GM21786 (cell line): ENCODE data around the gene CAP1.
A peak's percentile ranks its signal among the peaks of the same experiment; 100 is the strongest.
"Not testable (repeated sequence)": the region's sequence is repeated elsewhere in the genome, so short reads cannot be mapped to it uniquely, and the experiment has no call there.

Experiments used
- ATAC-seq: cut with Tn5 transposase; IDR thresholded peaks from one replicate; pipeline ENCODE4 v1.9.1; 2021; ENCODE audit not compliant: unreplicated experiment

The CAP1 gene

DNA sequence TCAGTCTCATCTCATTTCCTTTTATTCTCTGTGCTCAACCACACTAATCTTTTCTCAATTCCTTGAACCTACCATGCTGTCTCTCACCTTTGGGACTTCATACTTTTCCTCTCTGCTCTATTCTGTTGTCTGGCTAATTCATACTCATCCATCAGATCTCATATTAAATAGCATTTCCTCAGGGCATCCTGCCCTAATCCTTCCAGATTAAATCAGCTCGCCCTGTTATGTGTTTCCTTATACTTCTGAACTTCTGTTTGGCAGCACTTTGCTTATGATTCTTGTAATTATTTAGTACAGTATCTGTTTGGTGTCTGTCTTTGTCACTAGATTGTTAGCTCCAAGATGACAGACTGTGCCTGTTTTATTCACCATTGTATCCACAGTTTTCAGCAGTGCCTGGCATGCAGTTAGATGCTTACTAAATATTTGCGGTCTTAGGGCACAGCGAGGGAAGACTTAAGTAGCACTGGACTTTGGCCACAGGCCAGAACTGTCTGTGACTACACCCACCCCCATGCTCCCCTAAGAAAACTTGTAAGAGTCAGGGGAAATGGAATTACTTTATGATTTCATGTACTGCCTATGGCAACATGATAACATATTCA, 9.9 kb upstream of the CAP1 start:
- ATAC-seq: no peak

DNA sequence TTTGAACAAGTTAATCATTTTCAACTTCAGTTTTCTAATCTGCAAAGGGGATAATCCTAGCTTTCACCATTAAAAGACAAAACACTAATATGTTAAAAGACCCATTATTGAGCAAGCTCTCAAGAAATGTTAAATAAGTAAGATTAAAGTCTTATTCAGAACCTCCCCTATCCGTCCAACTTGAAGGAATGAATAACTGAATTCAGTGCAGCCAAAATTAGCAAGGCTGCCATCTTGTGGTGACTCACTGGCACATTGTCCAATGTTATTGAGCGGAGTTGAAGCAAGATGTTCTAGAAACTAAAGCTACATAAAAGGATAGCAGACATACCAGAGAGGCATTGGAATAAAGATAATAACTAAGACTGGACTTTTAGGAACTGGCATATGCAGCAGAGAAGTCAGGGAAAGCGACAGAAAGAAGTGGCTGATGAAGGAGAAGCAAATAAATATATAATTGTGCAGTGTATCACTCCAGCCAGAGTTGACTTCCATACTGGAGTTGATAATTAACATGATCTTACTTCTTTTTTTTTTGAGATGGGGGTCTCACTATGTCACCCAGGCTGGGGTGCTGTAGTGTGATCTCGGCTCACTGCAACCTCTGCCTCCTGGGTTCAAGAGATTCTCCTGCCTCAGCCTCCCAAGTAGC, 8.2 kb upstream of the CAP1 start:
- ATAC-seq: no peak

DNA sequence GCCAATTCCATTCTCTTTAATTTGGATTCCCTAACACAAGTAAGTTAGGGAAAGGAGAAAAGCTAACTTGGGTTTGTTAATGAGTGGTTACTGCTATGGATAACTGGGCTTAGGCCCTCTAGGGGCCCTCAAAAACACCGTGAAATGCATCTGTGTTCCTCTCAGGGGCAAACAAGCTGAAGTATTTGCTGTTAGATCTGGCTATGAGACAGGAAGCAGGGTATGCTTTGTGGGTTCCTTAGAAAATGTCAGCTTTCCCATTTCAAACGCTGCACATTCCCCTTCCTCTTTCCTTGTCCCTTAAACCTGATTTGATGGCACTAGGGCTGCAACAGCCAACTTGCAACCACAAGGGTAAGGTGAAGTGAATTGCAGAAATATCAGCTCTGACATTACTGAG, 5.7 kb upstream of the CAP1 start:
- no peak for ATAC-seq

DNA sequence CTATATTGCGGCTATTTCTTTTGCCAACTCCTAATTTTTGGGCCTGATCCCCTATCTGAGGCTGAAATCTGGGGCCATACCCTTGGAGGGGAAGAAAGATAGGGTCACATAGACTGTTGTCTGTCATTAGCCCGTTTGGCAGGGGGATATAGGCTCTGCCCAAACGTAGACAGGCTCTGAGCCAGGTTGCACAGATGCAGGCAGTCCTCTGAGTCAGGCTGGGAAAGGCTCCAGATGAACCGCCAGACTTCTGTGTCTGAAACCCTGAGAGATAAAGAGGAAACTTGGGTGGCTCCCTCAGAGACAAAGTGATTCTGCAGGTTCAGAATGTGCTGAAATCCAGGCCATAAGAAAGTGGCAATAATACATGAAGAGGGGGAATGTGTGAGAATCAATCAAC, 4.0 kb upstream of the CAP1 start:
- ATAC-seq: no peak

DNA sequence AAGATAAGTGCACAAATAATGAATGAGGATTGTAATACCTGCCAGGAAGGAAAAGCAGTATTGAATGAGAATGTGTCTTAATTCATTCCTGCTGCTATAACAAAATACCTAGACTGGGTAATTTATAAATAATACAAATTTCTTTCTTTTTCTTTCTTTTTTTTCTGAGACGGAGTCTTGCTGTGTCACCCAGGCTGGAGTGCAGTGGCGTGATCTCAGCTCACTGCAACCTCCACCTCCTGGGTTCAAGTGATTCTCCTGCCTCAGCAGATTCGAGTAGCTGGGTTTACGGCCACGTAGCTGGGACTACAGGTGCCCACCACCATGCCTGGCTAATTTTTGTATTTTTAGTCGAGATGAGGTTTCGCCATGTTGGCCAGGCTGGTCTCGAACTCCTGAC, 3.3 kb upstream of the CAP1 start:
- ATAC-seq: not testable (repeated sequence)

DNA sequence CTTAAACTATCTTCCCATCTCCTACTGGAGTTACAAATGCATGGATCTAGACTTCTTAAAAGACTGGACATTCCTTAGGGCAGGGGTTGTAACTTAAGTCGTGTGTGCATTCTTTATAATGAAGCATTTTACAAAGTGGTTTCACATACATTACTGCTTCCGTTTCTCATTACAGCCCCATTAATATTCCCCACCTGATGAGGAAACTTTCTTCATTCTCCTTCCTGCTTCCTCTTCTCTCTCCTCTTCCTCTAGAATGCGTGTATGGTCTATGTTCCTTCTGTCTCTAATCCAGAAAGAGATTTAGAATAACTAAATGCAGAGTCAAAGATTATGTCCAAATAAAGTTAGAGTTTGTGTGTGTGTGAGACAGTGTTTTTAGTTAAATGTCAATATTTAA, 1.8 kb upstream of the CAP1 start:
- no peak for ATAC-seq

DNA sequence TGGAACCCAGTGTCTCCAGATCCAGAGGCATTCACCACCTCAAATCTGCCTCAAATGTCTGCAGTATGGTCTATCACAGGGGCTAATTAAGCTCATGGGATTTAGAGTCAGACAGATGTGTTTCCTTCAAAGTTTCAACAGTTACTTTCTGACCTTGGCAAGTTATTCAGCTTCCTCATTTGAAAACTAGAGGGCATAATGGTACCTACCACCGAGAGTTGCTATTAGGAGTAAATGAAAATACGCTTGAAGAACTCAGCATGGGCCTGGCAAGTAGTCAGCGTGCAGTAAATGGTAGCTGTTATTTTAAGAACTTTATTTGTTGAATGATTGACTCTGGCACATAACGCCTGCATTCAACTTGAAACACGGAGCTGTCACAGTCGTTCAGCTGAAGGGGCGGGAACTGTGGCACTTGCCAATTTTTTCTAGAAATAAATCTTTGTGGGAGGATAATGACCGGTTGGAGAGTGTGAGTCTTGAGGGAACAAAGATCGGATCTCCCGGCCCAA, 1.2 kb upstream of the CAP1 start:
- ATAC-seq: no peak

DNA sequence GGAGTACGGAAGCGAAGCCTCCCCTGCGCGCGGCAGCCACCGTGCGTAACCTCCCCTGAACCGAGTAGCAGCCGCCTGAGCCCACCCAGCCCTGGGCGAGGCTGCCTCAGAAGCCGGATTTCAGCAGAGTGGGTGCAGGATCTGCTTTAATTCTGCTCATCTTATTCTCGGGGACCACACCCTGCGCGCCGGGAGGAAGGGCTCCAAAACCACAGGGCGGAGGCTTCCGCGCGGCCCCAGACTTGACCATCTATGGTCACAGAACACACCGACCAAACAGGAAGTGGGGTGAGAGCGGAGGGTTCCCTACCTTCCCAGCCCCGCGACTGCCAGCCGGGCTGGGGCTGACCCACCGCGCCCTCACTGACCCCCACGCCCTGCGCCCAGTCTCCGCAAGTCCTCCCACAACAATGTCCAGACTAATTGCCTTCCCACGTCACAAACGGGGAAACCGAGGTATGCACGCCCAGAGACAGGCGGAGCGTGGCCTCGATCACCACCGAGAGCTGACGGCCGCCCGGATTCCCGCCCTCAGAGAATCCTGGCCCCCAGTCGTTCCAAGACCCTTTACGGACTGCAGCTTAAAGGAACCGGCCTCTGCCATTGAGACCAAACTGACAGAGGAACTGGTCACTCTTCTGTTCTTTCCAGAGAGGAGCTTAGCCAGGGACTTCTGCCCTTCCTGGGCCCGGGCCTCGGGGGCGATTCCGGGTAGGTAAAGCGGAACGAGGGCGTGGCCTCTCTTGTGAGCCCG, 595 bp upstream of the CAP1 start:
- ATAC-seq: peak; percentile 60

DNA sequence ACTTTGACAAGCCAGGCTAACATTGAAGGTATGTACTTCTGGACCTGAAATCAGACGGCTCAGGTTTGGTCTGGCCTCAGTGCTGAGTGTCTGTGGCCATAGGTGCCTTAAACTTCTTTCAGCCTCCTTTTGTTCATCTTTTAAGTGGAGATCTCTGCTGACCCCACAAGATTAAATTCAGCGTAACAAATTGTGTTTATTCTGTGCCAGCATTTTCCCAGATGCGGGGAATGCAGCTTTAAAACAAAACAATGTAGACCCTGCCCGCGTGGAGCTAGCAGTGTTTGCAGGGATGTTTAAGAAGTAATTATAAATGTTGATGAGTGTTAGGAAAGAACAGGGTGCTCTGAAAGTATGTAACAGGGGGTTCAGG, 923 bp downstream of the CAP1 start:
- ATAC-seq: no peak

DNA sequence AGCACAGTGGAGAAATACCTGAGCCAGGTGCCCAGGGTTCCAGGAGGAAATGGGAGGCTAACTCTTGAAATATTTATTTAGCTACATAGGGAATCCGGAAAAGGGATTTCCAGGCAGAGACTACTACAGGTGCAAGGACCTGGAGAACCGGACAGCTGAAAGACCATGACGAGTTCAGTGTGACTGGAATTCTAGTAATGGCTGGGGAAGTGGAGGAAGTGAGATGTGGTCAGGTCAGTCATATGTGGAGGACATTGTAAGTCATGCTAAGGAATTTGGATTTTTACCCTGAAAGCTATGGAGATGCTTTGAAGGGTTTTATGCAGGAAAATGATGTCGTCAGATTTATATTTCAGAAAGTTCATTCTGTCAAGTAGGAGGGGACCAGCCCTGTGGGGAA, 1.8 kb downstream of the CAP1 start:
- no peak for ATAC-seq

DNA sequence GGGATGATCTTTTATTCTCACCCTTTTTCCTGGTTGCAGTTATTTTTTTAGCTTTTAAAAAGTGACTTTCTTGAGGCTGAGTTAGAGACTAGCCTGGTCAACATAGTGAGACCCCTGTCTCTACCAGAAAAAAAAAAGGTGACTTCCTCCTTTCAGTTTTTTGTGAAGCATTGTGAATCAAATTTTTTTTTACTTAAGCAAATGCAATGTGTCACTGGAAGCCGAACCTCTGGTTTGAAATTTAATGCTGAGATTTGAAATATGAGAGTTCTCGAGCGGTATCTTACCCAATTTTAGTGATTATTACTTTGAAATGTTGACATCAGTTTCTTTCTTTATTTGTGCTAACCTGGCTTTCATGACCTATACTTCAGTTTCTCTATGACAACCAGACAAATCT, 3.6 kb downstream of the CAP1 start:
- no peak for ATAC-seq

DNA sequence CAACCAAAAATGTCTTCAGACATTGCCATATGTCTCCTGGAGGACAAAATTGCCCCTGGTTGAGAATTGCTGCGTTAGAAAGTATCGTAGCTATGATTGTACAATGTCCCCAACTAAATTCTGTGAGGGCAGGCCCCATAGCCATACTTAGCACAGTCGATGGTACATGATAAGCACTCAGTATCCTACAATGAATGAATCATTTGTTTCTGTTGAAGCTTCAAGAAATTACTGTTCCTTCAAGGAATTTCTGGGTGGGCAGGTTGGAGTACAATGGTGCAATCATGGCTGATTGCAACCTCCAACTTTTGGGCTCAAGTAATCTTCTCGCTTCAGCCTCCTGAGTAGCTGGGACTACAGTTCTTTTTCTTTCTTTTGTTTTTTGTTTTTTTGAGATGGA, 4.7 kb downstream of the CAP1 start:
- ATAC-seq: no peak

DNA sequence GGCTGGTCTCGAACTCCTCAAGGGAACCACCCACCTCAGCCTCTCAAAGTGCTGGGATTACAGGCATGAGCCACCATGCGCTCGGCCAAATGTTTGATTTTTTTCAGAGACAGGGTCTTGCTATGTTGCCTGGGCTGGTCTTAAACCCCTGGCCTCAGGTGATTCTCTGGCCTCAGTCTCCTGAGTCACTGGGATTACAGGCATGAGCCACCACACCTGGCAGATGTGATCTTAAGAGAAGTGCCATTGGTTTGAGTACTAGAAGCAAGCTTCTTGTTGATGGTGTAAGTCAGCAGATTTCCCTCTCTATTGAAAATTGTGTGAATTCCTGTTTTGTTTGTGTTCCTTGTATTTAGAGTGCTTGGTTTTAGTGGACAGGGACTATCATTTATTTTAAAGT, 5.2 kb downstream of the CAP1 start:
- ATAC-seq: no peak

DNA sequence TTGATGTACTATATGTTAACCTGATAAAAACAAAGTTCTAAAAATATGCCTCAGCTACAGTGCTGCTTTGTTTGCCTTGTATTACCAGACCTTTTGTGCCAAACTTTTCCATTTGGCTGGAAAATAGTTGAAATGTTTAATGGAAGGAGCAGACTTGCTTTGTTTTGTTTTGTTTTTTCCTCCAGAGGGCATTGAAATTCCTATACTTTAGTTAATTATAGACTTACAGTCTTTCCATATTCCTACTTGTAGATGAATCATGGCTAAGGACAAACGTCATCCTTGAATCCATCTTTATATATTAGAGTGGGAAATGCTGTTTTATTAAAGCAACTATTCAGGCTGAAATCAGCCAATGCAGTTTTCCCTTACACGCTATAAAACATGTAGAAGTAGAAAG, 6.7 kb downstream of the CAP1 start:
- no peak for ATAC-seq

DNA sequence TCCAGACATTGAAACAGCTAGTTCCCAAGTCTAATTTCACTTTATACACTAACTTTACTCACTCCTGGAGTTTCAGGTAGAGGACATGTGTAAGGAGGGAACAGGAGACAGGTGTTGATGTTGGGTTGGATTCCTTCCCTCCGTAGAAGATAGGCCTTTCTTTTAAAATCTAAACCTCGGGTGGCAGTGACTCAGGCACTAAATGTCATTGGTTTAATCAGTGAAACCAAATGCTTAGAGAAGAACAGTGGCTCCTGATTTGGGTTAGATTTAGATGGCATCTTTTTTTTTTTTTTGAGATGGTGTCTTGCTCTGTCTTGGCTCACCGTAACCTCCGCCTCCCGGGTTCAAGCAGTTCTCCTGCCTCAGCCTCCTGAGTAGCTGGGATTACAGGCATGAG, 7.2 kb downstream of the CAP1 start:
- ATAC-seq: no peak

DNA sequence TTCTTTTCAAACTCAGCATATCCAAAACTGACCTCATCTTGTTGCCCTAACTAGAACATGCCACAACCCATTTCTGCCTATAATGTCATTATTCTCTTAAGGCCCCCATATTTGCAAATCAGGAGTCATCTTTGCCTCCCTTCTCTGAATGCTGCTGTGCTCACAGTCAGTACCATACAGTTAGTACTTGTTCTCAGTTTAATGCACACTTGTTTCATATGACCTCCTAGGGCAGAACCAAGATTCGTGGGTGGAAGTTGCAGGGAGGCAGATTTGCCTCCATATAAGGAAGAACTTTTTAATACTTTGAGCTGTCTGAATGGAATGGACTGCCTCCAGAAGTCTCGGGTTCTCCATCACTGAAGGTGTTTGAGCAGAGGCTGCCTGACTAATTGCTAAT, 9.2 kb downstream of the CAP1 start:
- ATAC-seq: no peak

DNA sequence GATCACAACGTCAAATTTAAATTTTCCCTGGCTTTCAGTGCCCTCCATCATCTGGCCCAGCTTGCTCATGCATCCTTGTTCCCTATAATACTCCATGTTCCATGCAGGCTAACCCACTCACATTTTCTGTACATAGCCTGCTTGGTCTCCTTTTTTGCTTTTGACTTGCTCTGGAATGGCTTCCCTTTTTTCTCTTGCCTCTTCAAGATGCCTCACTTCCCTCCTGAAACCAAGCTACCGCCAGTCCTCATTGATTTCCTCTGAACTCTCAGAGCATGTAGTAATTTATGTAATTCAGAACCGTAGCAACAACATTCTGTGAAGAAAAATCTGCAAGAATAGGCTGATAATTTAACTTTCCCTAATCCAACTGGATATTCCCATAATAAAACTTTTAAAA, 10.3 kb downstream of the CAP1 start:
- no peak for ATAC-seq

DNA sequence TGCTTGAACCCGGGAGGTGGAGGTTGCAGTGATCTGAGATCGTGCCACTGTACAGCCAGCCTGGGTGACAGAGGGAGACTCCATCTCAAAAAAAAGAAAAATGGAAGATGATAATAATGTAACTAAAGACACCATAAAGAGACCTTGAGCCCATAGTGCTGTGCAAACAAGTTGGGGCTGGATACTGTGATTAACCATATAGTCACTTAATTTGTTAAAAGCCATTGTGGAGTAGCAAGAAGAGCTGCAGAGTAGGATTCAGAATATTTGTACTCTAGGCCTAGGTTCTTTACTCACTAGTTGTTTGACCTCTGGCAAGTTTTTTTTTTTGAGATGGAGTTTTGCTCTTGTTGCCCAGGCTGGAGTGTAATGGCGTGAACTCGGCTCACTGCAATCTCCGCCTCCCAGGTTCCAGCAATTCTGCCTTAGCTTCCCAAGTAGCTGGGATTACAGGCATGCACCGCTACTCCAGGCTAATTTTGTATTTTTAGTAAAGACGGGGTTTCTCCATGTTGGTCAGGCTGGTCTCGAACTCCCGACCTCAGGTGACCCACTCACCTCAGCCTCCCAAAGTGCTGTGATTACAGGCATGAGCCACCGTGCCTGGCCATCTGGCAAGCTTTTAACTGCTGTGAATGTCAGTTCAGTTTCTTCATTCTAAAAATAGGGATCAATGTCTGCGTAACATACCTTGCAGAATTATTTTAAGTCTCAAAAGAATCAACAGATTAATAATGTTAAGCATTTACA, 12.8 kb downstream of the CAP1 start:
- ATAC-seq: no peak

DNA sequence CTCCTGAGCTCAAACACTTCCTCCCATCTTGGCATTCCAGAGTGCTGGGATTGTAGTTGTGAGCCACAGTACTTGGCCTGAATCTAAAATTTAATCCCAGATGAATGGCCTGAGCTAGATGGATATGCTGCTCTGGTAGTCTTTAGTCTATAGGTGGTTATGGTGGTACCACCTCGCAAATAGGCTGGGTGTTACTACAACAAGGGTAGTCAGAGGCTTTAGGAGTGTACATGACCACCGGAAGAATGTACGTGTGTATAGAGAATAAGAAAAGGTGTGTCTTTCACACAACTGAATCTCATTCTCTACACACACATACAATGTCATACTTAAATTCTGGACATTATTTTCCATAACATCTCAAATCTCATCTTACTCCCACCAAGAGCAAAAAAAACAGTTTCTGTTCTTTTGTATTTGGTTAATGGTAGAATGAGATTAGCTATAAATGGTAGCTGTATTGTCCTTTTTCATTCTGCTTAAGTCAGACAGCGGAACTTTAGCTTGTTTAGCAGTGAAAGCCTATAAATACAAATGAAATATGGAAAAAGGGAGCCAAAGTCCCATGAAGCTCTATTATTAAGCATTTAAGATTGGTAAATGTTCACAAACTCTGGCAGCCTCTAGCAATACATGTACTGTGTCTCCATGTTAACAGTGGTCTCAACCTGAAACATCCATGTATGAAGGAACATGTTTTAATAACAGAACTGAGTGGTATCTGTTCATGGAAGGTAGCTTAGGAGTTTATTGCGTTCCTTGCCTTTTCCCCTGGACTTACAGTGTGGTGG, 16.2 kb downstream of the CAP1 start:
- ATAC-seq: no peak

DNA sequence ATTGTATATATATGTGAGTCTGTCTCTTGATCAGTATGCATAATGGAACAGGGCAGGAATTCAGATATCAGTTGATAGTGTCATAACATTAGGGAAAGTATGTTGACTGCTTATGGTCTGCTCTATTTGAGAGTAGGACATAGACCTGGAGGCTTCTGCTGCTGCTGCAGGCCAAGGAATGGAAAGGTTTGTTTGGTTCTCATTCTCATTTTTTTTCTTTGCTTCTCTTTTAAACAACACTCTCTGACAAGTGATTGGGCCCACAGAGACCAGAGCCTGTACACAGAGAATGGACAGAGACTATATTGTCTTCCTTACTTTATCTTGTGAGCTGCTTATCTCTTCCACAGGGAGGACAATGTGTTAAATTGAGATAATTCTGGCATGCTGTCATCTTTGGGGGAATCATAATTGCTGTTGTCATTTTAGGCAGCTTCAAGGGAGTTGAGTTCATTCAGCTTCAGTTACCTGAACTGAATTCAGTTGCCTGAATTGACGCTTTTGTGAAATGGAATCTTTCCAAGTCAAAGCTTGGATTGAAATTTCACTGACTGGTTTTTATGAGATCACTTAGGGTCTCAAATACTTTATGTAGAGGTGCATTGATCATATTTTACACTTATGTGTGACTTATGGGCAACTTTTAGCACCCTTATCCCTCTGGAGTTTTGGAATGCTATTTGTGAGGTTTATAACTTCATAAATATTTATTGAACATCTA, 16.9 kb downstream of the CAP1 start:
- ATAC-seq: no peak
